Measurements from ENCODE around the gene KIAA0513. TPM values are rescaled to one million over a fixed set of nuclear protein-coding genes. Genes with fewer than 3 reads are reported as not detected.

KIAA0513 gene
- total RNA-seq, 1 donor from 2014 or later: 0.62 TPM

- TF ChIP-seq, protein P1, sequence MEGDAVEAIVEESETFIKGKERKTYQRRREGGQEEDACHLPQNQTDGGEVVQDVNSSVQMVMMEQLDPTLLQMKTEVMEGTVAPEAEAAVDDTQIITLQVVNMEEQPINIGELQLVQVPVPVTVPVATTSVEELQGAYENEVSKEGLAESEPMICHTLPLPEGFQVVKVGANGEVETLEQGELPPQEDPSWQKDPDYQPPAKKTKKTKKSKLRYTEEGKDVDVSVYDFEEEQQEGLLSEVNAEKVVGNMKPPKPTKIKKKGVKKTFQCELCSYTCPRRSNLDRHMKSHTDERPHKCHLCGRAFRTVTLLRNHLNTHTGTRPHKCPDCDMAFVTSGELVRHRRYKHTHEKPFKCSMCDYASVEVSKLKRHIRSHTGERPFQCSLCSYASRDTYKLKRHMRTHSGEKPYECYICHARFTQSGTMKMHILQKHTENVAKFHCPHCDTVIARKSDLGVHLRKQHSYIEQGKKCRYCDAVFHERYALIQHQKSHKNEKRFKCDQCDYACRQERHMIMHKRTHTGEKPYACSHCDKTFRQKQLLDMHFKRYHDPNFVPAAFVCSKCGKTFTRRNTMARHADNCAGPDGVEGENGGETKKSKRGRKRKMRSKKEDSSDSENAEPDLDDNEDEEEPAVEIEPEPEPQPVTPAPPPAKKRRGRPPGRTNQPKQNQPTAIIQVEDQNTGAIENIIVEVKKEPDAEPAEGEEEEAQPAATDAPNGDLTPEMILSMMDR (IDR thresholded peaks at IDR 0.05): no peak
- Mint-ChIP-seq H3K27me3 (no peaks in the 10 kb centered on the region), H3K4me3 (no peak overlapping the region), H3K9me3 (no peaks in the 10 kb centered on the region), H3K27ac (no peak overlapping the region), H3K36me3 (ENCODE audit: low read depth) (peaks cover 75% of the 10 kb centered on the region), H3K4me1 (peaks cover 15% of the 10 kb centered on the region)
- ChIA-PET POLR2A (no interaction called here), CTCF (no interaction called here)
- no peak for ATAC-seq (ENCODE audit: low read depth)
- DNase-seq: no peak
- intact Hi-C loops (cut with micrococcal nuclease): no loop called here
Observed at GRCh38 chr16:84992717-84993075, 34.9 kb upstream of the KIAA0513 start.

DNA sequence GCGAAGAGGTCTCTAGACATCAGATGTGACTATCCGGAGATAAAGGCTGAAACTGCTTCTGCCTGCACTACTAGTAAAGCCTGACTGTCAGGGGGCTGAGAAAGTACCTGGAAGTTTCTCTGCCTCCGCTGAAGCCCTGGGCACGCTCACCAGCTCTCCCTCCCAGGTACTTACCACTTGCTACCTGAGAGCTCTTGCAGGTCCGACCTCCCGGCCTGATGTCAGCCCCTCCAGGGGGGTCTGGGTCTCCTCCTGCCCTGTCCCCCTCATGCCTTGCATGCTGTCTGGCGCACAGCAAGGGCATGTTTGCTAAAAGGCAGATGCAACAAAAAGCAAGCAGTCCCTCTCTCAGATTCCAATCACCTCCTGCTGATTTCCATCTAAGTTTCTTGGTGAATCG, 33.7 kb upstream of the KIAA0513 start:
- Mint-ChIP-seq H3K4me1 (peaks cover 17% of the 10 kb centered on the region), H3K4me3 (no peak overlapping the region), H3K9me3 (no peaks in the 10 kb centered on the region), H3K27me3 (no peaks in the 10 kb centered on the region), H3K27ac (no peak overlapping the region), H3K36me3 (ENCODE audit: low read depth) (peaks cover 66% of the 10 kb centered on the region)
- TF ChIP-seq, protein P1 (IDR thresholded peaks at IDR 0.05): no peak
- ChIA-PET POLR2A (interaction anchor here (1.1 kb wide), 1 partner anchor 11 kb away, joined by 3 read pairs; no protein-coding TSS in a partner anchor), CTCF (no interaction called here)
- ATAC-seq (ENCODE audit: low read depth): no peak
- DNase-seq: no peak
- intact Hi-C loops (cut with micrococcal nuclease): no loop called here

GRCh38 chr16:84995663-84996062, 31.9 kb upstream of the KIAA0513 start:
- CTCF ChIA-PET: no interaction called here
- DNase-seq (no peak), ATAC-seq (ENCODE audit: low read depth) (no peak)
- Mint-ChIP-seq H3K27ac (no peak overlapping the region), H3K4me1 (peaks cover 20% of the 10 kb centered on the region), H3K9me3 (no peaks in the 10 kb centered on the region), H3K27me3 (no peaks in the 10 kb centered on the region), H3K4me3 (no peak overlapping the region), H3K36me3 (ENCODE audit: low read depth) (peaks cover 57% of the 10 kb centered on the region)
- intact Hi-C loops (cut with micrococcal nuclease): no loop called here
- TF ChIP-seq, protein P1 (IDR thresholded peaks at IDR 0.05): no peak
- POLR2A ChIA-PET: no interaction called here

- intact Hi-C loops (cut with micrococcal nuclease): no loop called here
- DNase-seq (no peak), ATAC-seq (ENCODE audit: low read depth) (no peak)
- H3K27me3 Mint-ChIP-seq: no peaks in the 10 kb centered on the region
- POLR2A ChIA-PET: no interaction called here
- H3K36me3 Mint-ChIP-seq (ENCODE audit: low read depth): peaks cover 54% of the 10 kb centered on the region
- TF ChIP-seq, protein P1 (IDR thresholded peaks at IDR 0.05): no peak
- H3K4me3 Mint-ChIP-seq: no peak overlapping the region
- no peak overlapping the region for H3K27ac Mint-ChIP-seq
- CTCF ChIA-PET: no interaction called here
- no peaks in the 10 kb centered on the region for H3K9me3 Mint-ChIP-seq
- peaks cover 22% of the 10 kb centered on the region for H3K4me1 Mint-ChIP-seq
Observed at GRCh38 chr16:84996365-84996764, 31.2 kb upstream of the KIAA0513 start.

DNA sequence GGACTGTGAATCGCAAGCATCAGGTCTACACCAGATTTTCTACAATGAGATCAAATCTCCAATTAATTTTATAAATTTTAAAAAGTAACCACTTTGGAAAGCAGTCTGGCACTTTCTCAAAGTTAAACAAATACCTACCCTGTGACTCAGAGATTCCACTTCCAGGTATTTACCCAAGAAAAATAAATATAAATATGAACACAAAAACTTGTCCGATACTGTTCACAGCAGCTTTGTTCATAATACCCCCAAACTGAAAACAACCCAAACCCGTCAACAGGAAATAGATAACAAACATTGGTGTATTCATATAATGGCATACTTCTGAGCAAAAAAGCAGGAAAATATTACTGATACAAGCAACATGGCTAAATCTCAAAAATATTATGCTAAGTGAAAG, 28.4 kb upstream of the KIAA0513 start:
- CTCF ChIA-PET: interaction anchor here (1.4 kb wide), 1 partner anchor 28 kb away, joined by 3 read pairs; no protein-coding TSS in a partner anchor
- Mint-ChIP-seq H3K4me1 (peaks cover 46% of the 10 kb centered on the region), H3K27me3 (no peaks in the 10 kb centered on the region), H3K36me3 (ENCODE audit: low read depth) (peaks cover 38% of the 10 kb centered on the region), H3K27ac (no peak overlapping the region), H3K9me3 (no peaks in the 10 kb centered on the region), H3K4me3 (no peak overlapping the region)
- DNase-seq (no peak), ATAC-seq (ENCODE audit: low read depth) (no peak)
- intact Hi-C loops (cut with micrococcal nuclease): no loop called here
- TF ChIP-seq, protein P1 (IDR thresholded peaks at IDR 0.05): no peak
- POLR2A ChIA-PET: no interaction called here
